Body of pancreas (tissue), 4 donors: ENCODE measurements around the gene RASGRP4. TPM values are rescaled to one million over a fixed set of nuclear protein-coding genes. Genes with fewer than 3 reads are reported as not detected.

ENCODE experiments used
- ATAC-seq: fragments of 150-250 bp; one replicate; pipeline ENCODE4 v1.9.1; 2016
- DNase-seq, 4 donors: peaks; one replicate each; pipeline ENCODE4 v3.0.0-alpha.2; 2019
- H3K27ac ChIP-seq, 4 donors: fragments of 200-600 bp; sonication (generic); 1 replicate in 3 of 4; 2 replicates in 1 of 4; pipeline versions ENCODE4 v1.5.1 to v1.6.1; 2016 to 2019; ENCODE audit warnings: mild to moderate bottlenecking in 1 of 4, mixed read lengths in 1 of 4, moderate library complexity in 1 of 4
- H3K27me3 ChIP-seq, 2 donors: fragments of 200-600 bp; sonication (generic); one replicate each; pipeline ENCODE4 v1.6.0; 2016; ENCODE audit warnings: mild to moderate bottlenecking in 1 of 2
- H3K36me3 ChIP-seq, 2 donors: fragments of 200-600 bp; sonication (generic); replicated peaks in 1 of 2; 2 replicates each; pipeline ENCODE4 v1.5.1; 2016; ENCODE audit warnings: low read depth in 2 of 2; ENCODE audit not compliant: insufficient read depth in 1 of 2
- H3K4me1 ChIP-seq: fragments of 200-600 bp; sonication (generic); one replicate; pipeline ENCODE4 v1.6.0; 2016
- H3K4me3 ChIP-seq, 2 donors: fragments of 200-600 bp; sonication (generic); 1 replicate in 1 of 2; 2 replicates in 1 of 2; pipeline ENCODE4 v1.5.1; 2016 to 2019
- H3K9me3 ChIP-seq, 3 donors: fragments of 200-600 bp; sonication (generic); 1 replicate in 2 of 3; 2 replicates in 1 of 3; pipeline ENCODE4 v1.5.1; 2016
- POLR2A ChIP-seq, 3 donors: fragments of 450-650 bp; IDR thresholded peaks; one replicate each; pipeline ENCODE4 v1.6.1; 2016; ENCODE audit warnings: antibody characterized with exemption in 3 of 3, mild to moderate bottlenecking in 2 of 3
- WGBS, 2 donors: methylation state at CpG; one replicate each; pipeline ENCODE4 v1.1.5; 2017; 5-methylcytosine and 5-hydroxymethylcytosine counted together
- intact Hi-C: fragments of 100-400 bp; cut with DNase I; formaldehyde crosslinking; loops from one replicate; pipeline ENCODE4 v1.15.1; 2023
- total RNA-seq, 2 donors: library from RNA; depleted of rRNA; stranded (reverse); fragments of >200 nt; gene quantifications; one replicate each; pipeline ENCODE4 v1.1.0, GENCODE V29; 2016
- TF ChIP-seq, protein P1 (sequence below), 7 experiments: fragments of 450-650 bp in 4 of 7; fragments of 200-600 bp in 3 of 7; sonication (generic) in 3 of 7; IDR thresholded peaks; one replicate each; pipeline ENCODE4 v1.5.1; 2016 to 2019; ENCODE audit warnings: antibody characterized with exemption in 7 of 7

The RASGRP4 gene
- total RNA-seq, 2 donors from 2014 or later: 1.6 to 4.6 TPM

DNA sequence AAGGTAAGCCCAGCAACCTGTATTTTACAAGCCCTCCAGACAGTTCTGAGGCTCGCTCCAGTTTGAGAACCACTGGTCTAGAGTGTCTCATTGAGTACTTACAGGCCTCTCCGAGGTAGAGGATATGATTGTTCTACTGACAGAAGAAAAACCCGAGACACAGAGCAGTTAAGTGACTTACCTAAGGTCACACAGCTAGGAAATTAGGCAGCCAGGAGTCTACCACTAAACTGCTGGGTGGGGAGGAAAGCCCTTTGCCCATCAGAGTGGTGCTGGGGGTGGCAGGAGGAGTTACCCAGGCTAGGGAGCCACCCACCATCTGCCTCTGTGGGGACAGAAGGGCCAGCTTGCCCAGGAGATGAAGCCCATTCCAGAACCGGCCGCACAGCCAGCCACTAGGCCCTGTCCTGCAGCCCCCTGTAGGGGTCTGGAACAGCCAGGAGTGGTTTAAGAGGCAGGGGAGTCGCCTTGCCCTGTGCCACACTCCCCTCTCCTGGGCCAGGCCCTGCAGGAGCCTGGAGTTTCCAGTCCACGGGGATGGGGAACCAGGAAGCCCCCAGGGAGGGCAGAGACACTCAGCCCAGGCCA is 703 bp downstream of the RASGRP4 start:
- Histone ChIP-seq H3K9me3 (no peaks in the 10 kb centered on the region), H3K36me3 (no peaks in the 10 kb centered on the region), H3K27me3 (peaks cover 0 to 3% of the 10 kb centered on the region in 2 donors), H3K4me1 (no peaks in the 10 kb centered on the region), H3K27ac (no peak overlapping the region), H3K4me3 (no peak overlapping the region)
- DNase-seq (no peak), ATAC-seq (no peak)
- intact Hi-C loops: no loop called here
- no peak for TF ChIP-seq POLR2A (IDR thresholded peaks at IDR 0.05)
- TF ChIP-seq, protein P1, sequence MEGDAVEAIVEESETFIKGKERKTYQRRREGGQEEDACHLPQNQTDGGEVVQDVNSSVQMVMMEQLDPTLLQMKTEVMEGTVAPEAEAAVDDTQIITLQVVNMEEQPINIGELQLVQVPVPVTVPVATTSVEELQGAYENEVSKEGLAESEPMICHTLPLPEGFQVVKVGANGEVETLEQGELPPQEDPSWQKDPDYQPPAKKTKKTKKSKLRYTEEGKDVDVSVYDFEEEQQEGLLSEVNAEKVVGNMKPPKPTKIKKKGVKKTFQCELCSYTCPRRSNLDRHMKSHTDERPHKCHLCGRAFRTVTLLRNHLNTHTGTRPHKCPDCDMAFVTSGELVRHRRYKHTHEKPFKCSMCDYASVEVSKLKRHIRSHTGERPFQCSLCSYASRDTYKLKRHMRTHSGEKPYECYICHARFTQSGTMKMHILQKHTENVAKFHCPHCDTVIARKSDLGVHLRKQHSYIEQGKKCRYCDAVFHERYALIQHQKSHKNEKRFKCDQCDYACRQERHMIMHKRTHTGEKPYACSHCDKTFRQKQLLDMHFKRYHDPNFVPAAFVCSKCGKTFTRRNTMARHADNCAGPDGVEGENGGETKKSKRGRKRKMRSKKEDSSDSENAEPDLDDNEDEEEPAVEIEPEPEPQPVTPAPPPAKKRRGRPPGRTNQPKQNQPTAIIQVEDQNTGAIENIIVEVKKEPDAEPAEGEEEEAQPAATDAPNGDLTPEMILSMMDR (IDR thresholded peaks at IDR 0.05): no peak
- WGBS, 2 donors: 40 to 64% methylated on average over 5 to 7 of the region's 7 CpGs

DNA sequence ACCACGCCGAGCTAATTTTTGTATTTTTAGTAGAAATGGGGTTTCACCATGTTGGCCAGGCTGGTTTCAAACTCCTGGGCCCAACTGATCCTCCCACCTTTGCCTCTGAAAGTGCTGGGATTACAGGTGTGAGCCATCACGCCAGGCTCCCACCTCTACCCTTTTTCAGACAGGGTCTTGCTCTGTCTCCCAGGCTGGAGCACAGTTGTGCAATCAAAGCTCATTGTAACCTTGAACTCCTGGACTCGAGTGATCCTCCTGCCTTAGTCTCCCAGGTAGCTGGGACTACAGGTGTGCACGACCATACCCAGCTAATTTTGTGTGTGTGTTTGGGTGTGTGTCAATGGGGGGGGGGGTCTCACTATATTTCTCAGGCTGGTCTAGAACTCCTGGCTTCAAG is 1.7 kb downstream of the RASGRP4 start:
- WGBS, 2 donors: 54 to 68% methylated on average over 4 to 5 of the region's 5 CpGs
- H3K4me3 ChIP-seq: no peak overlapping the region
- no peak for DNase-seq
- no peak overlapping the region for H3K27ac ChIP-seq
- no peaks in the 10 kb centered on the region for H3K9me3 ChIP-seq
- peaks cover 0 to 3% of the 10 kb centered on the region in 2 donors for H3K27me3 ChIP-seq
- TF ChIP-seq POLR2A (IDR thresholded peaks at IDR 0.05): no peak
- H3K36me3 ChIP-seq: no peaks in the 10 kb centered on the region
- ATAC-seq: no peak
- intact Hi-C loops: no loop called here
- no peaks in the 10 kb centered on the region for H3K4me1 ChIP-seq

DNA sequence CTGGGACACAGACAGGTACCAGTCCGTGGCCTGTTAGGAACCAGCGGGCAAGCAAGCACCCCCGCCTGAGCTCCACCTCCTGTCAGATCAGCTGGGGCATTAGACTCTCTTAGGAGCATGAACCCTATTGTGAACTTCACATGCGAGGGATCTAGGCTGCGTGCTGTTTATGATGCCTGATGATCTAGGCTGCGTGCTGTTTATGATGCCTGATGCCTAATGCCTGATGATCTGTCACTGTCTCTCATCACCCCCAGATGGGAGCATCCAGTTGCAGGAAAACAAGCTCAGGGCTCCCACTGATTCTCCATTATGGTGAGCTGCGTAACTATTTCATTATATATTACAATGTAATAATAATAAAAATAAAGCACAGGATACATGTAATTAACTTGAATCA is 3.6 kb downstream of the RASGRP4 start:
- WGBS, 2 donors: 73 to 74% methylated on average over 2 to 7 of the region's 7 CpGs
- no peaks in the 10 kb centered on the region for H3K9me3 ChIP-seq
- ATAC-seq: no peak
- peaks cover 0 to 9% of the 10 kb centered on the region in 2 donors for H3K27me3 ChIP-seq
- no peak for TF ChIP-seq POLR2A (IDR thresholded peaks at IDR 0.05)
- TF ChIP-seq, protein P1 (IDR thresholded peaks at IDR 0.05): no peak
- no peak overlapping the region for H3K27ac ChIP-seq
- H3K4me1 ChIP-seq: peaks cover 11% of the 10 kb centered on the region
- H3K36me3 ChIP-seq: no peaks in the 10 kb centered on the region
- no peak for DNase-seq
- intact Hi-C loops: no loop called here
- H3K4me3 ChIP-seq: no peak overlapping the region

DNA sequence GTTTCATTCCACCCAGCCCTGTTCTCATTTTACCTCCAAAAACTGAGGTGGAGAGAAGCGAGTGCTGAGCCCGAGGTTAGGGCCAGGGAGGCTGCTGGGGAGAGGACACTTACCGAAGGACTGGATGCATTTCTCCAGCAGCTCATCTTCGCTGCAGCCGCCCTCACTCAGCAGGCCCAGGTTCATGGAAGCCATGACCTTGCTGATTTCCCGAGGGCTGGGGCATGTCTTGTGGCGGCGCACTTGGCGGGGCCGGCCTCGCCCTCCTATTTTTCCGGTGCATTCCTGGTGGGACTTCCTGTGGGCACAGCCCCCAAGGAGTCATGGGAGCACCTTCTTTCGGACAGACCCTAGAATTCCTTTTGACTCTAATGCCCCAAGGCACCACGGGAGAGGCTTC is 4.2 kb downstream of the RASGRP4 start:
- ATAC-seq: no peak
- Histone ChIP-seq H3K4me1 (peaks cover 11% of the 10 kb centered on the region), H3K27ac (no peak overlapping the region), H3K9me3 (no peaks in the 10 kb centered on the region), H3K27me3 (peaks cover 0 to 11% of the 10 kb centered on the region in 2 donors), H3K36me3 (no peaks in the 10 kb centered on the region), H3K4me3 (no peak overlapping the region)
- TF ChIP-seq, protein P1 (IDR thresholded peaks at IDR 0.05): no peak
- DNase-seq: no peak
- 68 to 72% methylated on average over 4 to 12 of the region's 14 CpGs for WGBS, 2 donors
- intact Hi-C loops: no loop called here

DNA sequence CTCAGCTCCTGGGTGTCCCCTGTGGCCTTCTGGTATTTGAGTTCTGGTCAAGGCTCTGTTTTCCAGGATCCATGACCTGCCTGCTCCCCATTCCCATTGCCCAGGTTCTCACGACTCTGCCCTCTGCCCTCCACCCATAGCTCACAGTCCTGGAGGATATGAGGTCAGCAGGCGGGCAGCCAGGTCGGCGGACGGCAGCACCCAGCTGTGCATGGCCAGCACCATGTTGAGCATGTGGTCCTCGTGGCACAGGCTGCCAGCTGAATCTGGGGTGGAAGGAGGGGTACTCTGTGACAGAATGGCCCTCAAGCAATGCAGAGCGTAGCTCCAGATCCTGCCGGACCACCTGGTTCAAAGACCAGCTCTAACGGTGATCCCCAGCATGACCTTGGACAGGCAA is 5.1 kb downstream of the RASGRP4 start:
- 50 to 73% methylated on average over 1 to 9 of the region's 9 CpGs for WGBS, 2 donors

More for the DNA sequence above, 5.1 kb downstream of the RASGRP4 start:
- intact Hi-C loops: no loop called here
- Histone ChIP-seq H3K36me3 (no peaks in the 10 kb centered on the region), H3K27me3 (peaks cover 0 to 11% of the 10 kb centered on the region in 2 donors), H3K27ac (no peak overlapping the region), H3K4me3 (no peak overlapping the region), H3K4me1 (peaks cover 11% of the 10 kb centered on the region), H3K9me3 (no peaks in the 10 kb centered on the region)
- no peak for TF ChIP-seq POLR2A (IDR thresholded peaks at IDR 0.05)
- TF ChIP-seq, protein P1 (IDR thresholded peaks at IDR 0.05): no peak
- DNase-seq (no peak), ATAC-seq (no peak)
